PC-9 (cell line): ENCODE measurements around the gene B3GALT6. TPM values are rescaled to one million over a fixed set of nuclear protein-coding genes. Genes with fewer than 3 reads are reported as not detected.

Source experiments
- BruUV-seq: library from RNA; stranded (reverse); fragments of 400-500 nt; replicated peaks from 2 replicates; lab custom pipeline; 2021; lab: Mats Ljungman, UMichigan
- CTCF ChIA-PET: fragments of 300-600 bp; sonication (Branson Sonifier 250); formaldehyde crosslinking; loops from one replicate; lab custom pipeline; 2022; ENCODE audit warnings: antibody characterized with exemption; lab: Charles Lee
- POLR2A ChIA-PET: fragments of 300-600 bp; sonication (Branson Sonifier 250); formaldehyde crosslinking; loops from one replicate; lab custom pipeline; 2022; ENCODE audit warnings: antibody characterized with exemption; ENCODE audit not compliant: unreplicated experiment; lab: Charles Lee
- DNase-seq, 2 experiments: peaks; one replicate each; pipeline versions ENCODE4 v3.0.0 to v3.0.0-alpha.2; 2015 to 2022; ENCODE audit warnings: mixed read lengths in 1 of 2
- H2AFZ ChIP-seq: fragments of 200-600 bp; sonication (generic); 2 replicates; pipeline ENCODE4 v1.8.1; 2017; ENCODE audit warnings: antibody characterized with exemption
- H3F3A ChIP-seq: fragments of 200-600 bp; sonication (generic); 2 replicates; pipeline ENCODE4 v1.8.1; 2017; ENCODE audit warnings: antibody characterized with exemption, mild to moderate bottlenecking, low read depth; ENCODE audit not compliant: insufficient read depth
- H3K27ac ChIP-seq: fragments of 200-600 bp; sonication (generic); 2 replicates; pipeline ENCODE4 v1.6.1; 2016; ENCODE audit warnings: mixed run types
- H3K27me3 ChIP-seq: fragments of 200-600 bp; sonication (generic); 2 replicates; pipeline ENCODE4 v1.6.1; 2016; ENCODE audit warnings: low read depth, mixed run types; ENCODE audit not compliant: insufficient read depth
- H3K36me3 ChIP-seq: fragments of 200-600 bp; sonication (generic); 2 replicates; pipeline ENCODE4 v1.6.1; 2016; ENCODE audit warnings: low read depth, mixed run types
- H3K4me1 ChIP-seq: fragments of 200-600 bp; sonication (generic); replicated peaks from 2 replicates; pipeline ENCODE4 v1.6.1; 2016; ENCODE audit warnings: mixed run types; ENCODE audit not compliant: insufficient read depth
- H3K4me2 ChIP-seq: fragments of 200-600 bp; sonication (generic); 2 replicates; pipeline ENCODE4 v1.6.1; 2017; ENCODE audit warnings: mixed run types
- H3K4me3 ChIP-seq: fragments of 200-600 bp; sonication (generic); 2 replicates; pipeline ENCODE4 v1.6.1; 2016; ENCODE audit warnings: mixed run types
- H3K79me2 ChIP-seq: fragments of 200-600 bp; sonication (generic); 2 replicates; pipeline ENCODE4 v1.6.1; 2017; ENCODE audit warnings: low read depth, mixed run types
- H3K9me2 ChIP-seq: fragments of 200-600 bp; sonication (generic); 2 replicates; pipeline ENCODE4 v1.8.1; 2017; ENCODE audit warnings: mild to moderate bottlenecking; ENCODE audit not compliant: insufficient read depth
- H3K9me3 ChIP-seq: fragments of 200-600 bp; sonication (generic); 2 replicates; pipeline ENCODE4 v1.8.1; 2016; ENCODE audit warnings: low read depth; ENCODE audit not compliant: insufficient read depth
- H4K20me1 ChIP-seq: fragments of 200-600 bp; sonication (generic); 2 replicates; pipeline ENCODE4 v1.8.1; 2017; ENCODE audit not compliant: insufficient read depth
- EZH2 ChIP-seq: fragments of 200-600 bp; sonication (generic); IDR thresholded peaks from 2 replicates; pipeline ENCODE4 v1.8.0; 2017; ENCODE audit warnings: antibody characterized with exemption, low read depth
- intact Hi-C: fragments of 100-400 bp; cut with micrococcal nuclease; formaldehyde crosslinking; loops from one replicate; pipeline ENCODE4 v1.10.0; 2022; ENCODE audit not compliant: unreplicated experiment
- total RNA-seq: library from RNA; stranded (reverse); gene quantifications from 2 replicates; pipeline ENCODE4 v1.2.3, GENCODE V29; 2021
- TF ChIP-seq, protein P1 (sequence below): fragments of 200-600 bp; sonication (generic); conservative IDR thresholded peaks from 2 replicates; pipeline ENCODE4 v1.6.1; 2017; ENCODE audit warnings: mixed run types, antibody characterized with exemption, mild to moderate bottlenecking, moderate library complexity

Gene B3GALT6
- total RNA-seq, 1 experiment from 2014 or later = 16.2 TPM

DNA sequence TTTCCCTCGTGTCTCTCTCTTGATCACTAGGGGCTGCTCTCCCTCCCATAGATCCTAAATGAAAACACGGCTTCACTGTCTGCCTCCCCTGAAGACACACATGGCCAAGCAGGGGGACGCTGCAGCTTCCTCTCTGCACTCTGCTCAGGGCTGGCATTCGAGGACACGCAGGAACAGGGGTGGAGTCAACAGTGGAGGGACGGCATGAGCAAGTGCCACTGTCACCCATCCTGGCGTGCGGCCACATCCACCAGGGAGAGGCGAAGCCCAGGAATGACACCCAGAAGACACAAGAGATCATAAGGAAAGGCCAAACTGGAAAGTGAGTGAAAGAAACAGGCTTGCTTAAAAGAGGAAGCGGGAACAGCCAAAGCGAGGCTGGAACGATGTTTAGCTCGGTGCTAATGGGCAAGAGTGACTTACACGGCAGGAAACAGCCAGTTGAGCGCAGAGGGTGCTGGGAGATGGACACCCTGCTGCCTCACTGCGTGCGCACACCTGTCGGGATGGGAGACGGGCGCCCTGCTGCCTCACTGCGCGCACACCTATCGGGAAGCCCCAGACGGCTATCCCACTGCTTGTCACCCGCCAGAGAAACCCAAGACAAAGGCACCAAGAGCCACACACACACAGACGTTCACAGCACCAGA is 28.0 kb downstream of the B3GALT6 start:
- BruUV-seq = no TSS peak
- Histone ChIP-seq H3K79me2 (peaks cover 7% of the 10 kb centered on the region; the same call in 1 of the 2 replicates), H3K4me1 (no peaks in the 10 kb centered on the region), H3K27ac (no peak overlapping the region; the same call in 1 of the 2 replicates), H3K27me3 (no peaks in the 10 kb centered on the region), H3K36me3 (0 out of 2 replicates have a peak, but pooled peaks cover 12% of the 10 kb centered on the region), H3K9me2 (no peaks in the 10 kb centered on the region), H3K4me2 (no peak overlapping the region), H3F3A (peaks cover 4% of the 10 kb centered on the region), H3K4me3 (no peak overlapping the region), H3K9me3 (no peaks in the 10 kb centered on the region), H2AFZ (no peak overlapping the region), H4K20me1 (peaks cover 34% of the 10 kb centered on the region)
- POLR2A ChIA-PET = no interaction called here
- CTCF ChIA-PET = no interaction called here
- intact Hi-C loops = no loop called here
- no peak for DNase-seq
- TF ChIP-seq EZH2 = no peak
- TF ChIP-seq, protein P1, sequence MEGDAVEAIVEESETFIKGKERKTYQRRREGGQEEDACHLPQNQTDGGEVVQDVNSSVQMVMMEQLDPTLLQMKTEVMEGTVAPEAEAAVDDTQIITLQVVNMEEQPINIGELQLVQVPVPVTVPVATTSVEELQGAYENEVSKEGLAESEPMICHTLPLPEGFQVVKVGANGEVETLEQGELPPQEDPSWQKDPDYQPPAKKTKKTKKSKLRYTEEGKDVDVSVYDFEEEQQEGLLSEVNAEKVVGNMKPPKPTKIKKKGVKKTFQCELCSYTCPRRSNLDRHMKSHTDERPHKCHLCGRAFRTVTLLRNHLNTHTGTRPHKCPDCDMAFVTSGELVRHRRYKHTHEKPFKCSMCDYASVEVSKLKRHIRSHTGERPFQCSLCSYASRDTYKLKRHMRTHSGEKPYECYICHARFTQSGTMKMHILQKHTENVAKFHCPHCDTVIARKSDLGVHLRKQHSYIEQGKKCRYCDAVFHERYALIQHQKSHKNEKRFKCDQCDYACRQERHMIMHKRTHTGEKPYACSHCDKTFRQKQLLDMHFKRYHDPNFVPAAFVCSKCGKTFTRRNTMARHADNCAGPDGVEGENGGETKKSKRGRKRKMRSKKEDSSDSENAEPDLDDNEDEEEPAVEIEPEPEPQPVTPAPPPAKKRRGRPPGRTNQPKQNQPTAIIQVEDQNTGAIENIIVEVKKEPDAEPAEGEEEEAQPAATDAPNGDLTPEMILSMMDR = no peak

DNA sequence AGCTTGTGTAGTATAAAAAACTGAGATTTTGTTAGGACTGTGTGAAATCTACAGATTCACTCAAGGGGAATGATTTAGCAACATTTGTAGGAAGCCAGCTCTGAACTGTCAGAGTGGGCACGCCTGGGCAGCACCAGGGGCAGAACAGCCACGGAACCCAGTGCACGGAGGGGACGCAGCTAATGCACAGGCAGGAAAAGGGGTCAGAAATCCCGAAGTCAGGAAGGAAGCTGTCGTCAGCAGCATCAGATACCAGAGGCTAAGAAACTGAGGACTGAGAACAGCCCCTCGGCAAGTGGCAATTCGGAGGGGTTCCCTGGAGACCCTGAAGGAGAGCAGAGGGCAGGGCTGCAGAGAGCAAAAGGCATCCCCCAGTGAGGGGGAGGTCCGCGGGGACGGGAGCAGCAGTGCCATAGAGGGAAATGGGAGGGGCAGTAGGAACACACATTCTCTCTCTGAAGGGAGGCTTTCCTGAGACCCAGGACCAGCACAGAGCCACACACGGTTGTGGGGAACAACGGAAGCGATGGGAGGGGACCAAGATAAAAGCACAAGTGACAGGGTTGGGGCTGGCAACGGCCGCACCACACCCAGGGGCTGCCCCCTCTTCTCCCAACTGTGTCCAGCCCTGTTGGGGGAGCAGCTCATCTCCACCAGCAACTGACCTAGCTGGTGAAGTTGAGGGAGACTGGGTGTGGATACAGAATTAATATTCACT is 29.0 kb downstream of the B3GALT6 start:
- CTCF ChIA-PET = no interaction called here
- POLR2A ChIA-PET = no interaction called here

DNA sequence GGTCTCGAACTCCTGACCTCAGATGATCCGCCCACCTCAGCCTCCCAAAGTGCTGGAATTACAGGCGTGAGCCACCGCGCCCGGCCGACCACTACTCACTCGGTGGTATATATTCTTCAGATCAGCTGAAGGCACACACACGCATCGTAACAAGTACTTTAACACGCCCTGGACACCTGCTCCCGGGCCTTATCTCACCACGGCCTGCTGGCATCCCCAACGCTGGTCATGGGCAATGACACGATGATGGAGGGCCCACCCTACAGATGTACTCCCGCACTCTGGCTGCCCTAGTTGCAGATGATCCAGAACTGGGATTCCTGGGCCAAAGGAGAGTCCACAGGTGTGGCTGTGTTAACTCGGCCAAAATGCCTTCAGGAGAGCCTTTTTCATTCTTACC is 30.0 kb downstream of the B3GALT6 start:
- TF ChIP-seq, protein P1 = no peak
- no peak for TF ChIP-seq EZH2
- Histone ChIP-seq H3K36me3 (peaks cover 12% of the 10 kb centered on the region; the same call in 1 of the 2 replicates), H3K27ac (no peak overlapping the region), H3F3A (peaks cover 16% of the 10 kb centered on the region; the same call in 1 of the 2 replicates), H3K9me2 (no peaks in the 10 kb centered on the region), H3K9me3 (no peaks in the 10 kb centered on the region), H3K79me2 (peaks cover 17% of the 10 kb centered on the region), H3K4me1 (no peaks in the 10 kb centered on the region), H4K20me1 (peaks cover 36% of the 10 kb centered on the region), H2AFZ (no peak overlapping the region), H3K27me3 (no peaks in the 10 kb centered on the region), H3K4me2 (no peak overlapping the region), H3K4me3 (no peak overlapping the region)
- ChIA-PET POLR2A (no interaction called here), CTCF (no interaction called here)
- intact Hi-C loops = no loop called here
- BruUV-seq = no TSS peak
- DNase-seq = no peak

More for the DNA sequence above, 29.0 kb downstream of the B3GALT6 start:
- H3K4me1 ChIP-seq = no peaks in the 10 kb centered on the region
- H3K4me2 ChIP-seq = no peak overlapping the region
- H3K27ac ChIP-seq = no peak overlapping the region; the same call in 1 of the 2 replicates
- no peaks in the 10 kb centered on the region for H3K9me3 ChIP-seq
- no peak overlapping the region for H2AFZ ChIP-seq
- no peak for DNase-seq
- H3K36me3 ChIP-seq = 0 out of 2 replicates have a peak, but pooled peaks cover 12% of the 10 kb centered on the region
- no peak for TF ChIP-seq EZH2
- TF ChIP-seq, protein P1 = no peak
- H3K79me2 ChIP-seq = peaks cover 9% of the 10 kb centered on the region; the same call in 1 of the 2 replicates
- peaks cover 13% of the 10 kb centered on the region for H3F3A ChIP-seq
- no TSS peak for BruUV-seq
- no peak overlapping the region for H3K4me3 ChIP-seq
- no peaks in the 10 kb centered on the region for H3K9me2 ChIP-seq
- no peaks in the 10 kb centered on the region for H3K27me3 ChIP-seq
- H4K20me1 ChIP-seq = peaks cover 34% of the 10 kb centered on the region
- intact Hi-C loops = no loop called here
